A549 treated with Mapracorat at 1 μM for 4 hours (cell line): ENCODE results near the gene CLEC6A. TPM values are rescaled to one million over a fixed set of nuclear protein-coding genes. Genes with fewer than 3 reads are reported as not detected.

Experiments
- total RNA-seq: library from RNA; stranded (reverse); fragments of 200-300 nt; extraction: Qiagen RNA extraction; gene quantifications from 5 replicates; pipeline ENCODE4 v1.2.3, GENCODE V29; 2022

CLEC6A gene
- total RNA-seq: not detected in 5 replicates

DNA sequence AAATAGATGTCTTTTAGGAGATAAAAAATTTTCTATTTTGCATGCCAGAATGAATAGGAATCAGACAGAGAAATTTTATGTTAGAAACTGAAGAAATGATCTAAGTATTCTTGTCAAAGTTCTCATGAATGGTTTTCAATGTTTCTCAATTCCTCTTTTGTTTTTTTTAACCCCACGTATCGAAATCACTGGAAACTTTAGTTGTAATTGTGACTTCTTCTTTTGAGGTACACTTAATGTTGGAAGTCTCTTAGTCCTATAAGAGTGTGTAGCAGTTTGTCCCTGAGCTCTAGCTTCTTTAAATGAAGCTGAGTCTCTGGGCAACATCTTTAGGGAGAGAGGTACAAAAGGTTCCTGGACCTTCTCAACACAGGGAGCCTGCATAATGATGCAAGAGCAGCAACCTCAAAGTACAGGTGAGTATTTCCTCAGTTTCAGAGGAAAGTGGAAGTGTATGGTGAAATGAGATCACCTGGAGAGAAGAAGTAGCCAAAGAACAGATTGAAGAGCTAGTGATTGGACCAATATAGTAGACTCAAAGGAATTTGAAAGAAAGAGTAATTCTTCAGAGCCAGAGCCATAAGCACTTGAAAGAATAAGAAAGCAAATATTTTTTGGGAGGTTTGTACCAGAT is at the start of gene CLEC6A:
CLEC6A (plus strand) TSS at position 236 of the 634 bp plus-strand sequence; CDS start at position 386, 150 bp downstream.

DNA sequence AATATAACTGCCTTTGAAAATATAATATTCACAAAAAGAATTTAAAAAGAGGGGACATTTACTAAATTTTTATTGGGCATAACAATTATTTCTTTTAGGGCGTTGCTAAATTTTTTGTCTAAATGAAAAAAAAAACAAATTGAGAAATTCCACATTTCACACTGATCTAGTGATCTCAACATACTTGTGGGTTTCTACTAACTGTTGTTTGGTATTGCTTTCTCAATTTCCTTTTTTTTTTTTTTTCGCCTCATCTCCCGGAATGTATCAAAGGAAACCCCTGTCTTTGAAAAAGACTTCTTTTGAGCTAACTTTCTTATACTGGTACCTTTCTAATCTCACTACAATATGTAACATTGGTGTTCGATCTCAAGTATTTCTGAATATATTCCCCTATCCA is 57.5 kb downstream of the CLEC6A start, which contains the start of gene CLEC4D:
CLEC4D (plus strand) TSS at position 248 of the 400 bp plus-strand sequence. CDS start 230 bp downstream, outside the sequence.

Other genes with a start within 250 kb of the CLEC6A start
- gene FAM90A1, start 228.3 kb upstream of the CLEC6A start, total RNA-seq: 0.12 to 0.15 TPM (median 0.14 TPM) in 5 replicates
- gene CLEC4D, start 57.5 kb downstream of the CLEC6A start, total RNA-seq: not detected in 5 replicates
- gene CLEC4E, start 84.9 kb downstream of the CLEC6A start, total RNA-seq: 0.15 to 0.24 TPM (median 0.17 TPM) in 4 of 5 replicates, not detected in the other
- gene AICDA, start 156.9 kb downstream of the CLEC6A start, total RNA-seq: 0.07 to 0.48 TPM (median 0.14 TPM) in 5 replicates
- gene MFAP5, start 206.9 kb downstream of the CLEC6A start, total RNA-seq: 0.07 to 0.79 TPM (median 0.34 TPM) in 4 of 5 replicates, not detected in the other
- gene RIMKLB, start 242.0 kb downstream of the CLEC6A start, total RNA-seq: 18.5 to 22.9 TPM (median 19.6 TPM) in 5 replicates